NCI-H146 (cell line): ENCODE measurements around the gene KCNG1.
"Not testable (repeated sequence)": the region's sequence is repeated elsewhere in the genome, so short reads cannot be mapped to it uniquely, and the experiment has no call there.

ENCODE experiments used
- DNase-seq: peaks from one replicate; lab custom pipeline; 2025; lab: John Stamatoyannopoulos, UW

KCNG1 gene

GRCh38 chr20:50987493-50988210 is 35.3 kb downstream of the KCNG1 start:
- peak; percentile 69 for DNase-seq

GRCh38 chr20:50983321-50983720 is 39.6 kb downstream of the KCNG1 start:
- DNase-seq: no peak

- peak; percentile 33 for DNase-seq
These were observed 40.5 kb downstream of the KCNG1 start for GRCh38 chr20:50982363-50982762.

- no peak for DNase-seq
These were observed 41.2 kb downstream of the KCNG1 start for GRCh38 chr20:50981714-50982048.

- DNase-seq: peak; percentile 48
These were observed 41.8 kb downstream of the KCNG1 start for GRCh38 chr20:50980851-50981713.

- no peak for DNase-seq
These were observed 42.7 kb downstream of the KCNG1 start for GRCh38 chr20:50980071-50980681.

GRCh38 chr20:50978533-50978932 is 44.4 kb downstream of the KCNG1 start:
- DNase-seq: not testable (repeated sequence)

GRCh38 chr20:50977066-50978021 is 45.6 kb downstream of the KCNG1 start:
- DNase-seq: no peak

GRCh38 chr20:50975701-50976330 is 47.1 kb downstream of the KCNG1 start:
- DNase-seq: no peak

GRCh38 chr20:50969912-50970311 is 53.0 kb downstream of the KCNG1 start:
- DNase-seq: no peak

- no peak for DNase-seq
These were observed 53.5 kb downstream of the KCNG1 start for GRCh38 chr20:50969435-50969834.

- no peak for DNase-seq
These were observed 54.6 kb downstream of the KCNG1 start for GRCh38 chr20:50968289-50968688.

GRCh38 chr20:50967586-50967985 is 55.3 kb downstream of the KCNG1 start:
- no peak for DNase-seq

- DNase-seq: no peak
These were observed 63.3 kb downstream of the KCNG1 start for GRCh38 chr20:50959543-50960126.

GRCh38 chr20:50958615-50959542 is 64.0 kb downstream of the KCNG1 start, which contains the start of gene MOCS3:
Gene MOCS3, plus strand, starts transcription at chr20:50958818. Its CDS starts 25 bp downstream, at chr20:50958843.
- DNase-seq: peak; percentile 93

GRCh38 chr20:50957798-50958614 is 64.9 kb downstream of the KCNG1 start, which contains the start of gene DPM1:
Gene DPM1, minus strand, starts transcription at chr20:50958532. Its CDS starts 9 bp downstream, at chr20:50958523.
- DNase-seq: peak; percentile 90

GRCh38 chr20:50957276-50957675 is 65.6 kb downstream of the KCNG1 start:
- DNase-seq: no peak

- DNase-seq: no peak
These were observed 69.1 kb downstream of the KCNG1 start for GRCh38 chr20:50953821-50954220.
